GM18873 (cell line): ENCODE data around the gene ANK2.

Experiments used
- ATAC-seq: cut with Tn5 transposase; IDR thresholded peaks from one replicate; pipeline ENCODE4 v1.9.1; 2021; ENCODE audit warnings: mild to moderate bottlenecking, moderate library complexity, moderate number of reproducible peaks; ENCODE audit not compliant: unreplicated experiment, low FRiP score

The ANK2 gene

GRCh38 chr4:113325876-113326615 lies 276.6 kb downstream of the ANK2 start:
- no peak for ATAC-seq

- no peak for ATAC-seq
These were observed 278.0 kb downstream of the ANK2 start for GRCh38 chr4:113327494-113327893.

GRCh38 chr4:113328514-113328913 lies 279.1 kb downstream of the ANK2 start:
- no peak for ATAC-seq

- ATAC-seq = no peak
These were observed 280.7 kb downstream of the ANK2 start for GRCh38 chr4:113330200-113330599.

GRCh38 chr4:113331811-113332210 lies 282.4 kb downstream of the ANK2 start:
- ATAC-seq = no peak

GRCh38 chr4:113332701-113333100 lies 283.2 kb downstream of the ANK2 start:
- ATAC-seq = no peak

- no peak for ATAC-seq
These were observed 286.3 kb downstream of the ANK2 start for GRCh38 chr4:113335746-113336145.

- ATAC-seq = no peak
These were observed 287.1 kb downstream of the ANK2 start for GRCh38 chr4:113336556-113336955.

GRCh38 chr4:113339430-113339813 lies 290.0 kb downstream of the ANK2 start:
- ATAC-seq = no peak

GRCh38 chr4:113344100-113344499 lies 294.6 kb downstream of the ANK2 start:
- no peak for ATAC-seq

- ATAC-seq = no peak
These were observed 297.8 kb downstream of the ANK2 start for GRCh38 chr4:113347245-113347644.

- ATAC-seq = peak; percentile 58
These were observed 300.0 kb downstream of the ANK2 start for GRCh38 chr4:113349430-113349829.

- ATAC-seq = no peak
These were observed 301.1 kb downstream of the ANK2 start for GRCh38 chr4:113350576-113350975.

- ATAC-seq = peak; percentile 98
These were observed 306.3 kb downstream of the ANK2 start for GRCh38 chr4:113355550-113356371.

- no peak for ATAC-seq
These were observed 307.0 kb downstream of the ANK2 start for GRCh38 chr4:113356453-113356852.

- ATAC-seq = no peak
These were observed 309.3 kb downstream of the ANK2 start for GRCh38 chr4:113358784-113359183.

GRCh38 chr4:113365377-113365776 lies 315.9 kb downstream of the ANK2 start:
- no peak for ATAC-seq

- ATAC-seq = no peak
These were observed 318.6 kb downstream of the ANK2 start for GRCh38 chr4:113368056-113368455.

- ATAC-seq = no peak
These were observed 321.7 kb downstream of the ANK2 start for GRCh38 chr4:113371111-113371510.

GRCh38 chr4:113375964-113376666 lies 326.7 kb downstream of the ANK2 start:
- no peak for ATAC-seq

- no peak for ATAC-seq
These were observed 329.4 kb downstream of the ANK2 start for GRCh38 chr4:113378836-113379235.
